Measurements from ENCODE around the gene MYL10. TPM values are rescaled to one million over a fixed set of nuclear protein-coding genes. Genes with fewer than 3 reads are reported as not detected.

MYL10 gene
- total RNA-seq, 1 experiment from 2014 or later = not detected

DNA sequence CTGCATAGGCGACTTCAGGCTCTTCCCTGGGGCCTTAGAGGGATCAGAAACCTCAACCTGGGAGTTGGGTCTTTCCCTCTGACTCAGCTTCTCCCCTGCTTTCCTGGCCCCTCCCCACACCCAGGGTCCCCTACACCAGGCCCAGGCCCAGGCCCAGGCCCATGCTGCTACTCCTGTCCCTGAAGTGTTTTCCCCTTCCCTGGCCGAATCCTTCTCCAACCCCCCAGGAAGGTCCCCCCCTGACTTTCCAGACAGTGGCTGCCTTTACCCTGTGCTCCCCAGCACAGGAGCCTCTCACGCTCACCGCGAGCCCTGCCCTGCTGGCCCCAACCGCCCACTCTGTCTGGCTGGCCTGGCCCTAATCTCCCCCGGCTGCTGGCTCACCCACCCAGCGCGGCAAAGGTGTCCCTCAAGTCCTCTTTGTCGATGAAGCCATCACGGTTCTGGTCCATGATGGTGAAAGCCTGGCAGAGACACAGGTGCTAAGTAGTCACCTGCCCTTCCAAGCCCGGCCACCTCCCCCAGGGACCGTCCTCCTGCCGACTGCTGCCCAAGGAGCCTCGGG lies 6.4 kb downstream of the MYL10 start:
- Histone ChIP-seq H3K4me2 (no peak overlapping the region), H3K9me2 (ENCODE audit: insufficient read depth) (no peaks in the 10 kb centered on the region), H3K27me3 (ENCODE audit: insufficient read depth, low read depth) (no peaks in the 10 kb centered on the region), H3F3A (ENCODE audit: insufficient read depth, low read depth) (no peaks in the 10 kb centered on the region), H3K27ac (no peak overlapping the region), H3K9me3 (ENCODE audit: insufficient read depth, low read depth) (no peaks in the 10 kb centered on the region), H2AFZ (no peak overlapping the region), H3K79me2 (ENCODE audit: low read depth) (no peaks in the 10 kb centered on the region), H3K4me1 (replicated peaks; ENCODE audit: insufficient read depth) (no peaks in the 10 kb centered on the region), H4K20me1 (ENCODE audit: insufficient read depth) (no peaks in the 10 kb centered on the region), H3K4me3 (no peak overlapping the region), H3K36me3 (ENCODE audit: low read depth) (no peaks in the 10 kb centered on the region)
- DNase-seq = no peak
- TF ChIP-seq, protein P1, sequence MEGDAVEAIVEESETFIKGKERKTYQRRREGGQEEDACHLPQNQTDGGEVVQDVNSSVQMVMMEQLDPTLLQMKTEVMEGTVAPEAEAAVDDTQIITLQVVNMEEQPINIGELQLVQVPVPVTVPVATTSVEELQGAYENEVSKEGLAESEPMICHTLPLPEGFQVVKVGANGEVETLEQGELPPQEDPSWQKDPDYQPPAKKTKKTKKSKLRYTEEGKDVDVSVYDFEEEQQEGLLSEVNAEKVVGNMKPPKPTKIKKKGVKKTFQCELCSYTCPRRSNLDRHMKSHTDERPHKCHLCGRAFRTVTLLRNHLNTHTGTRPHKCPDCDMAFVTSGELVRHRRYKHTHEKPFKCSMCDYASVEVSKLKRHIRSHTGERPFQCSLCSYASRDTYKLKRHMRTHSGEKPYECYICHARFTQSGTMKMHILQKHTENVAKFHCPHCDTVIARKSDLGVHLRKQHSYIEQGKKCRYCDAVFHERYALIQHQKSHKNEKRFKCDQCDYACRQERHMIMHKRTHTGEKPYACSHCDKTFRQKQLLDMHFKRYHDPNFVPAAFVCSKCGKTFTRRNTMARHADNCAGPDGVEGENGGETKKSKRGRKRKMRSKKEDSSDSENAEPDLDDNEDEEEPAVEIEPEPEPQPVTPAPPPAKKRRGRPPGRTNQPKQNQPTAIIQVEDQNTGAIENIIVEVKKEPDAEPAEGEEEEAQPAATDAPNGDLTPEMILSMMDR (conservative IDR thresholded peaks at IDR 0.05) = no peak
- TF ChIP-seq EZH2 (IDR thresholded peaks at IDR 0.05; ENCODE audit: low read depth) = no peak
- ChIA-PET POLR2A (ENCODE audit: unreplicated experiment) (no interaction called here), CTCF (no interaction called here)
- intact Hi-C loops (cut with micrococcal nuclease; ENCODE audit: unreplicated experiment) = no loop called here
- BruUV-seq (replicated peaks) = no TSS peak

DNA sequence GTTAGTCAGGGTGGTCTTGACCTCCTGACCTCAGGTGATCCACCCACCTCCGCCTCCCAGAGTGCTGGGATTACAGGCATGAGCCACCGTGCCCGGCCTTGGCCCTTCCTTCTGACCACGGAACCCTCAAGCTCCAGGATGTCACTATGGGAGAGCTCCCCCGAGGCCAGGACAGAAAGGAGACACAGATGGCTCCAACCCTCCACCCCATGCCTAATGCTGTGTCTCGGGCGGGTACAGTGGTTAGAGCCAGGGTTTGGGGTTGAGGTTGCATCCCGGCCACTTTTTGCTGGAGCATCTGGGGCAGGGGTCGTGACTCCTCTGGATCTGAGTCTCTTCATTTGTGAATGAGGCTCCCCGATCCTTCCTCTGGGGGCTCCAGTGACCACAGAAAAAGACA lies 8.1 kb downstream of the MYL10 start:
- Histone ChIP-seq H3F3A (ENCODE audit: insufficient read depth, low read depth) (no peaks in the 10 kb centered on the region), H3K4me3 (no peak overlapping the region), H3K4me1 (replicated peaks; ENCODE audit: insufficient read depth) (no peaks in the 10 kb centered on the region), H3K9me2 (ENCODE audit: insufficient read depth) (no peaks in the 10 kb centered on the region), H3K27ac (no peak overlapping the region), H3K27me3 (ENCODE audit: insufficient read depth, low read depth) (no peaks in the 10 kb centered on the region), H4K20me1 (ENCODE audit: insufficient read depth) (no peaks in the 10 kb centered on the region), H2AFZ (no peak overlapping the region), H3K4me2 (no peak overlapping the region), H3K36me3 (ENCODE audit: low read depth) (no peaks in the 10 kb centered on the region), H3K79me2 (ENCODE audit: low read depth) (no peaks in the 10 kb centered on the region), H3K9me3 (ENCODE audit: insufficient read depth, low read depth) (no peaks in the 10 kb centered on the region)
- TF ChIP-seq EZH2 (IDR thresholded peaks at IDR 0.05; ENCODE audit: low read depth) = no peak
- TF ChIP-seq, protein P1 (conservative IDR thresholded peaks at IDR 0.05) = no peak
- DNase-seq = no peak
- ChIA-PET CTCF (interaction anchor here (0.6 kb wide), 1 partner anchor 211 kb away, joined by 6 read pairs; no protein-coding TSS in a partner anchor), POLR2A (ENCODE audit: unreplicated experiment) (no interaction called here)
- intact Hi-C loops (cut with micrococcal nuclease; ENCODE audit: unreplicated experiment) = no loop called here
- no TSS peak for BruUV-seq (replicated peaks)

DNA sequence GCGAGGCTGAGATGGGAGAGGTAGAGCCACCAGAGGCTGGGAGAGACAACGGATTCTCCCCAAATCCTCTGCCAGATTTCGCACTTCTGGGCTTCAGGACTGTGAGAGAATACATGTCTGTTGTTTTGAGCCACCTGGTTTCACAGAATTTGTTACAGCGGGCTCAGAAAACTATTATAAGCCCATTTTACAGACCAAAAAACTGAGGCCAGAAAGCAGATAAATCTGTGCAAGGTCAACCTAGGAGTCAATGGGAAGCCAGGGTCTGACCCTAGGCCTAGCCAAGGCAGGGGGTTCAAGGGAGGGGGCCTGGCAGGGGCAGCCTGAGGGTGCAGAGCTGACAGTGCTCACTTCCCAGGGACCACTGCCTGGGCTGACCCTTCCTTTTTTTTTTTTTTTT lies 8.7 kb downstream of the MYL10 start:
- Histone ChIP-seq H3K79me2 (ENCODE audit: low read depth) (no peaks in the 10 kb centered on the region), H3K9me3 (ENCODE audit: insufficient read depth, low read depth) (no peaks in the 10 kb centered on the region), H4K20me1 (ENCODE audit: insufficient read depth) (no peaks in the 10 kb centered on the region), H3K36me3 (ENCODE audit: low read depth) (no peaks in the 10 kb centered on the region), H3K4me1 (replicated peaks; ENCODE audit: insufficient read depth) (peaks cover 2% of the 10 kb centered on the region), H3F3A (ENCODE audit: insufficient read depth, low read depth) (no peaks in the 10 kb centered on the region), H3K4me3 (no peak overlapping the region), H3K27ac (no peak overlapping the region), H2AFZ (no peak overlapping the region), H3K4me2 (no peak overlapping the region), H3K27me3 (ENCODE audit: insufficient read depth, low read depth) (no peaks in the 10 kb centered on the region), H3K9me2 (ENCODE audit: insufficient read depth) (no peaks in the 10 kb centered on the region)
- intact Hi-C loops (cut with micrococcal nuclease; ENCODE audit: unreplicated experiment) = no loop called here
- POLR2A ChIA-PET (ENCODE audit: unreplicated experiment) = no interaction called here
- TF ChIP-seq, protein P1 (conservative IDR thresholded peaks at IDR 0.05) = no peak
- no peak for TF ChIP-seq EZH2 (IDR thresholded peaks at IDR 0.05; ENCODE audit: low read depth)
- CTCF ChIA-PET = no interaction called here
- no peak for DNase-seq
- BruUV-seq (replicated peaks) = no TSS peak
